DMS79 (cell line): ENCODE data around the gene CNTNAP2.

ENCODE experiments used
- DNase-seq: peaks from one replicate; lab custom pipeline; 2025; lab: John Stamatoyannopoulos, UW

Gene CNTNAP2

GRCh38 chr7:146116521-146117222, at the start of gene CNTNAP2:
Gene CNTNAP2, plus strand, starts transcription at chr7:146116801. Its CDS starts 76 bp downstream, at chr7:146116877.
- no peak for DNase-seq

- no peak for DNase-seq
These were observed 48.7 kb upstream of the CNTNAP2 start for GRCh38 chr7:146067880-146068279.

- no peak for DNase-seq
These were observed 42.3 kb upstream of the CNTNAP2 start for GRCh38 chr7:146074195-146074765.

GRCh38 chr7:146076344-146076743, 40.3 kb upstream of the CNTNAP2 start:
- no peak for DNase-seq

GRCh38 chr7:146084086-146084485, 32.5 kb upstream of the CNTNAP2 start:
- no peak for DNase-seq

GRCh38 chr7:146090023-146090645, 26.5 kb upstream of the CNTNAP2 start:
- DNase-seq, result peak; percentile 22

GRCh38 chr7:146094356-146094755, 22.2 kb upstream of the CNTNAP2 start:
- no peak for DNase-seq

GRCh38 chr7:146096994-146097393, 19.6 kb upstream of the CNTNAP2 start:
- DNase-seq, result no peak

GRCh38 chr7:146106319-146106718, 10.3 kb upstream of the CNTNAP2 start:
- DNase-seq, result no peak

GRCh38 chr7:146112755-146113154, 3.8 kb upstream of the CNTNAP2 start:
- DNase-seq, result no peak

- no peak for DNase-seq
These were observed 1.1 kb upstream of the CNTNAP2 start for GRCh38 chr7:146115548-146115850.

- DNase-seq, result no peak
These were observed 615 bp upstream of the CNTNAP2 start for GRCh38 chr7:146115851-146116520.

- DNase-seq, result no peak
These were observed 975 bp downstream of the CNTNAP2 start for GRCh38 chr7:146117576-146117975.

GRCh38 chr7:146119002-146119401, 2.4 kb downstream of the CNTNAP2 start:
- DNase-seq, result no peak

GRCh38 chr7:146123715-146124114, 7.1 kb downstream of the CNTNAP2 start:
- DNase-seq, result no peak

GRCh38 chr7:146126767-146127509, 10.3 kb downstream of the CNTNAP2 start:
- no peak for DNase-seq

- no peak for DNase-seq
These were observed 12.7 kb downstream of the CNTNAP2 start for GRCh38 chr7:146129296-146129695.

- DNase-seq, result no peak
These were observed 13.4 kb downstream of the CNTNAP2 start for GRCh38 chr7:146129997-146130396.

GRCh38 chr7:146131701-146132100, 15.1 kb downstream of the CNTNAP2 start:
- no peak for DNase-seq

- DNase-seq, result no peak
These were observed 19.8 kb downstream of the CNTNAP2 start for GRCh38 chr7:146136357-146136875.

- DNase-seq, result no peak
These were observed 22.3 kb downstream of the CNTNAP2 start for GRCh38 chr7:146138926-146139325.
